ENCODE measurements around the gene RPL3. TPM values are rescaled to one million over a fixed set of nuclear protein-coding genes. Genes with fewer than 3 reads are reported as not detected.

Gene RPL3
- total RNA-seq, 4 donors from 2014 or later: 2,537 to 3,396 (median 3,080) TPM

GRCh38 chr22:39317084-39317774, 2.2 kb downstream of the RPL3 start:
- DNase-seq (ENCODE audit: low spot score in 2 of 2): no peak
- H3K9me3 ChIP-seq: no peaks in the 10 kb centered on the region
- H3K36me3 ChIP-seq: peaks cover 53% of the 10 kb centered on the region
- peaks cover 46% of the 10 kb centered on the region for H3K4me1 ChIP-seq
- H3K27ac ChIP-seq: no peak overlapping the region
- WGBS: 53% methylated on average over 9 of the region's 9 CpGs
- no peak for TF ChIP-seq POLR2AphosphoS5 (IDR thresholded peaks at IDR 0.05)
- TF ChIP-seq EP300 (IDR thresholded peaks at IDR 0.05): no peak
- no peak for TF ChIP-seq CTCF (IDR thresholded peaks at IDR 0.05)
- TF ChIP-seq POLR2A (IDR thresholded peaks at IDR 0.05): no peak
- H3K4me3 ChIP-seq: peak overlapping the region; percentile 84
- no peaks in the 10 kb centered on the region for H3K27me3 ChIP-seq

GRCh38 chr22:39316440-39317083, 2.9 kb downstream of the RPL3 start:
- Histone ChIP-seq H3K4me3 (peak overlapping the region; percentile 84), H3K4me1 (peaks cover 46% of the 10 kb centered on the region), H3K27me3 (no peaks in the 10 kb centered on the region), H3K27ac (no peak overlapping the region), H3K36me3 (peaks cover 59% of the 10 kb centered on the region), H3K9me3 (no peaks in the 10 kb centered on the region)
- TF ChIP-seq EP300 (IDR thresholded peaks at IDR 0.05): no peak
- TF ChIP-seq CTCF (IDR thresholded peaks at IDR 0.05): peak; percentile 67 to 82
- TF ChIP-seq POLR2AphosphoS5 (IDR thresholded peaks at IDR 0.05): peak in 2 of 3 donors; percentile 57 to 64
- 59% methylated on average over 13 of the region's 17 CpGs for WGBS
- peak in 1 of 2 donors; percentile 89 for DNase-seq (ENCODE audit: low spot score in 2 of 2)

GRCh38 chr22:39315389-39315788, 4.0 kb downstream of the RPL3 start:
- no peak overlapping the region for H3K27ac ChIP-seq
- no peak overlapping the region for H3K4me3 ChIP-seq
- peaks cover 61% of the 10 kb centered on the region for H3K36me3 ChIP-seq
- DNase-seq (ENCODE audit: low spot score in 2 of 2): no peak
- no peaks in the 10 kb centered on the region for H3K9me3 ChIP-seq
- peaks cover 50% of the 10 kb centered on the region for H3K4me1 ChIP-seq
- H3K27me3 ChIP-seq: no peaks in the 10 kb centered on the region
- 90% methylated on average over 4 of the region's 13 CpGs for WGBS
- TF ChIP-seq CTCF (IDR thresholded peaks at IDR 0.05) (no peak), POLR2A (IDR thresholded peaks at IDR 0.05) (no peak), POLR2AphosphoS5 (IDR thresholded peaks at IDR 0.05) (no peak), EP300 (IDR thresholded peaks at IDR 0.05) (no peak)

GRCh38 chr22:39314251-39314971, 5.0 kb downstream of the RPL3 start:
- Histone ChIP-seq H3K4me3 (no peak overlapping the region), H3K27ac (no peak overlapping the region)
- TF ChIP-seq POLR2AphosphoS5 (IDR thresholded peaks at IDR 0.05) (no peak), POLR2A (IDR thresholded peaks at IDR 0.05) (no peak), CTCF (IDR thresholded peaks at IDR 0.05) (no peak), EP300 (IDR thresholded peaks at IDR 0.05) (no peak)

More at GRCh38 chr22:39314251-39314971, 5.0 kb downstream of the RPL3 start:
- Histone ChIP-seq H3K9me3 (no peaks in the 10 kb centered on the region), H3K4me1 (peaks cover 58% of the 10 kb centered on the region), H3K27me3 (no peaks in the 10 kb centered on the region), H3K36me3 (peaks cover 61% of the 10 kb centered on the region)
- 84% methylated on average over 12 of the region's 14 CpGs for WGBS
- DNase-seq (ENCODE audit: low spot score in 2 of 2): no peak
